HepG2 (cell line): Measurements from ENCODE around the gene SOX12. TPM values are rescaled to one million over a fixed set of nuclear protein-coding genes. Genes with fewer than 3 reads are reported as not detected.

ENCODE experiments used
- FOXC1 ChIP-seq: sonication (generic); formaldehyde crosslinking; IDR thresholded peaks from 2 replicates; pipeline ENCODE4 v1.8.0; 2022; ENCODE audit warnings: mild to moderate bottlenecking, missing genetic modification reagents, borderline replicate concordance
- HMGA1 ChIP-seq: sonication (generic); formaldehyde crosslinking; conservative IDR thresholded peaks from 2 replicates; pipeline ENCODE4 v1.4.0; 2020; ENCODE audit warnings: missing genetic modification reagents
- HNRNPH1 ChIP-seq: fragments of 200-400 bp; formaldehyde crosslinking; optimal IDR thresholded peaks from 2 replicates; pipeline ENCODE3; 2017; ENCODE audit warnings: mild to moderate bottlenecking, low read depth, low read length
- IRF2 ChIP-seq: IDR thresholded peaks from 2 replicates; pipeline ENCODE4 v1.6.1; 2018; ENCODE audit warnings: missing genetic modification reagents, missing compliant biosample characterization
- KDM3A ChIP-seq: IDR thresholded peaks from 2 replicates; pipeline ENCODE4 v1.6.1; 2018; ENCODE audit warnings: low read depth, missing compliant biosample characterization
- KLF6 ChIP-seq: IDR thresholded peaks from 2 replicates; pipeline ENCODE4 v1.8.0; 2016; ENCODE audit warnings: missing biosample characterization, missing genetic modification reagents
- NCOA1 ChIP-seq: sonication (generic); formaldehyde crosslinking; IDR thresholded peaks from 2 replicates; pipeline ENCODE4 v1.9.0; 2021; ENCODE audit warnings: missing genetic modification reagents
- NFE2L1 ChIP-seq: sonication (generic); formaldehyde crosslinking; IDR thresholded peaks from 2 replicates; pipeline ENCODE4 v1.4.0; 2020; ENCODE audit warnings: missing genetic modification reagents, mild to moderate bottlenecking, borderline replicate concordance
- NKX3-1 ChIP-seq: sonication (generic); formaldehyde crosslinking; IDR thresholded peaks from 2 replicates; pipeline ENCODE4 v1.5.0; 2020; ENCODE audit warnings: missing genetic modification reagents
- SMAD1 ChIP-seq: sonication (generic); formaldehyde crosslinking; IDR thresholded peaks from 2 replicates; pipeline ENCODE4 v1.4.0; 2020; ENCODE audit warnings: missing genetic modification reagents, low read depth, mild to moderate bottlenecking, borderline replicate concordance
- SYNCRIP ChIP-seq: fragments of 200-400 bp; formaldehyde crosslinking; IDR thresholded peaks from 2 replicates; pipeline ENCODE4 v1.6.1; 2018; ENCODE audit warnings: mild to moderate bottlenecking, low read depth, low read length; ENCODE audit not compliant: insufficient read depth
- ZFAT ChIP-seq: sonication (generic); formaldehyde crosslinking; conservative IDR thresholded peaks from 2 replicates; pipeline ENCODE4 v1.8.1; 2023; ENCODE audit warnings: missing genetic modification reagents, inconsistent platforms
- ZNF225 ChIP-seq: sonication (generic); formaldehyde crosslinking; IDR thresholded peaks from 2 replicates; pipeline ENCODE4 v1.4.0; 2020; ENCODE audit warnings: mild to moderate bottlenecking, missing genetic modification reagents
- ZNF547 ChIP-seq: sonication (generic); formaldehyde crosslinking; IDR thresholded peaks from 2 replicates; pipeline ENCODE4 v1.5.1; 2020; ENCODE audit warnings: mild to moderate bottlenecking, missing genetic modification reagents
- ZNF552 ChIP-seq: sonication (generic); formaldehyde crosslinking; IDR thresholded peaks from 2 replicates; pipeline ENCODE4 v1.9.0; 2022; ENCODE audit warnings: missing genetic modification reagents, mild to moderate bottlenecking, borderline replicate concordance
- ZNF713 ChIP-seq: sonication (generic); formaldehyde crosslinking; IDR thresholded peaks from 2 replicates; pipeline ENCODE4 v1.4.0; 2020; ENCODE audit warnings: mild to moderate bottlenecking, missing genetic modification reagents
- ZNF747 ChIP-seq: sonication (generic); formaldehyde crosslinking; IDR thresholded peaks from 2 replicates; pipeline ENCODE4 v1.8.1; 2023; ENCODE audit warnings: missing genetic modification reagents, mild to moderate bottlenecking, borderline replicate concordance
- polyA plus RNA-seq, 8 experiments: library from polyadenylated mRNA; depleted of rRNA in 3 of 8; stranded (reverse) in 7 of 8; unstranded in 1 of 8; fragments of >200 nt; fragmentation: Illumina TruSeq in 4 of 8; extraction: Trizol in 4 of 8; gene quantifications; 2 replicates each; pipeline versions ENCODE4 v1.2.1 to v1.2.3, GENCODE V29; 2011 to 2016; ENCODE audit warnings: low read depth in 4 of 8, missing spikeins in 1 of 8, mixed read lengths in 1 of 8; ENCODE audit not compliant: insufficient read depth in 1 of 8
- total RNA-seq, 5 experiments: library from RNA; depleted of rRNA; stranded (reverse); fragments of >200 nt; fragmentation: Illumina TruSeq; extraction: Trizol; gene quantifications; 2 replicates each; pipeline ENCODE4 v1.2.3, GENCODE V29; 2016; ENCODE audit warnings: low read depth in 1 of 5
- TF ChIP-seq, protein P1 (sequence below): sonication (generic); formaldehyde crosslinking; IDR thresholded peaks from 2 replicates; pipeline ENCODE4 v1.5.0; 2020; ENCODE audit warnings: mild to moderate bottlenecking, missing genetic modification reagents
- TF ChIP-seq, protein P2 (sequence below): sonication (generic); formaldehyde crosslinking; IDR thresholded peaks from 2 replicates; pipeline ENCODE4 v1.8.0; 2022; ENCODE audit warnings: low read depth, missing genetic modification reagents
- TF ChIP-seq, protein P3 (sequence below): sonication (generic); formaldehyde crosslinking; IDR thresholded peaks from 2 replicates; pipeline ENCODE4 v1.5.1; 2020; ENCODE audit warnings: mild to moderate bottlenecking, missing genetic modification reagents, moderate library complexity
- TF ChIP-seq, protein P4 (sequence below): IDR thresholded peaks from 2 replicates; pipeline ENCODE4 v1.6.1; 2016
- TF ChIP-seq, protein P5 (sequence below): sonication (generic); formaldehyde crosslinking; IDR thresholded peaks from 2 replicates; pipeline ENCODE4 v1.4.0; 2020; ENCODE audit warnings: mild to moderate bottlenecking, low read depth, missing genetic modification reagents

SOX12 gene
- total and polyA plus RNA-seq, 2 of the 13 experiments (the other 11 are each of a cell fraction or from before 2014, with no cell fraction given), result 10.0 to 18.7 TPM

DNA sequence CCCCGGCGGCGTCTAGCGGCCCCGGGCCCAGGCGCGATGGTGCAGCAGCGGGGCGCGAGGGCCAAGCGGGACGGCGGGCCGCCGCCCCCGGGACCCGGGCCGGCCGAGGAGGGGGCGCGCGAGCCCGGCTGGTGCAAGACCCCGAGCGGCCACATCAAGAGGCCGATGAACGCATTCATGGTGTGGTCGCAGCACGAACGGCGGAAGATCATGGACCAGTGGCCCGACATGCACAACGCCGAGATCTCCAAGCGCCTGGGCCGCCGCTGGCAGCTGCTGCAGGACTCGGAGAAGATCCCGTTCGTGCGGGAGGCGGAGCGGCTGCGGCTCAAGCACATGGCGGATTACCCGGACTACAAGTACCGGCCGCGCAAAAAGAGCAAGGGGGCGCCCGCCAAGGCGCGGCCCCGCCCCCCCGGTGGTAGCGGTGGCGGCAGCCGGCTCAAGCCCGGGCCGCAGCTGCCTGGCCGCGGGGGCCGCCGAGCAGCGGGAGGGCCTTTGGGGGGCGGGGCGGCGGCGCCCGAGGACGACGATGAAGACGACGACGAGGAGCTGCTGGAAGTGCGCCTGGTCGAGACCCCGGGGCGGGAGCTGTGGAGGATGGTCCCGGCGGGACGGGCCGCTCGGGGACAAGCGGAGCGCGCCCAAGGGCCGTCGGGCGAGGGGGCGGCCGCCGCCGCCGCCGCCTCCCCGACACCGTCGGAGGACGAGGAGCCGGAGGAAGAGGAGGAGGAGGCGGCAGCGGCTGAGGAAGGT, 715 bp downstream of the SOX12 start (continued):
- TF ChIP-seq, protein P1, sequence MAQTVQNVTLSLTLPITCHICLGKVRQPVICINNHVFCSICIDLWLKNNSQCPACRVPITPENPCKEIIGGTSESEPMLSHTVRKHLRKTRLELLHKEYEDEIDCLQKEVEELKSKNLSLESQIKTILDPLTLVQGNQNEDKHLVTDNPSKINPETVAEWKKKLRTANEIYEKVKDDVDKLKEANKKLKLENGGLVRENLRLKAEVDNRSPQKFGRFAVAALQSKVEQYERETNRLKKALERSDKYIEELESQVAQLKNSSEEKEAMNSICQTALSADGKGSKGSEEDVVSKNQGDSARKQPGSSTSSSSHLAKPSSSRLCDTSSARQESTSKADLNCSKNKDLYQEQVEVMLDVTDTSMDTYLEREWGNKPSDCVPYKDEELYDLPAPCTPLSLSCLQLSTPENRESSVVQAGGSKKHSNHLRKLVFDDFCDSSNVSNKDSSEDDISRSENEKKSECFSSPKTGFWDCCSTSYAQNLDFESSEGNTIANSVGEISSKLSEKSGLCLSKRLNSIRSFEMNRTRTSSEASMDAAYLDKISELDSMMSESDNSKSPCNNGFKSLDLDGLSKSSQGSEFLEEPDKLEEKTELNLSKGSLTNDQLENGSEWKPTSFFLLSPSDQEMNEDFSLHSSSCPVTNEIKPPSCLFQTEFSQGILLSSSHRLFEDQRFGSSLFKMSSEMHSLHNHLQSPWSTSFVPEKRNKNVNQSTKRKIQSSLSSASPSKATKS (CRISPR knock-in tag), result peak; percentile 34; the same call in 1 of the 2 replicates
- TF ChIP-seq NKX3-1 (CRISPR knock-in tag) (no peak), ZFAT (CRISPR knock-in tag) (no peak; the same call in 1 of the 2 replicates), ZNF547 (CRISPR knock-in tag) (no peak), ZNF225 (CRISPR knock-in tag) (no peak), IRF2 (peak; percentile 9), KDM3A (CRISPR knock-in tag) (no peak), KLF6 (CRISPR knock-in tag) (0 out of 2 replicates have a peak, but pooled peaks have one; percentile 6), ZNF552 (CRISPR knock-in tag) (0 out of 2 replicates have a peak, but pooled peaks have one; percentile 9), NFE2L1 (CRISPR knock-in tag) (no peak), ZNF713 (CRISPR knock-in tag) (no peak), SMAD1 (CRISPR knock-in tag) (no peak), HMGA1 (no peak), FOXC1 (CRISPR knock-in tag) (no peak), NCOA1 (CRISPR knock-in tag) (no peak), ZNF747 (no peak; the same call in 1 of the 2 replicates), SYNCRIP (no peak), HNRNPH1 (no peak)
- TF ChIP-seq, protein P2, sequence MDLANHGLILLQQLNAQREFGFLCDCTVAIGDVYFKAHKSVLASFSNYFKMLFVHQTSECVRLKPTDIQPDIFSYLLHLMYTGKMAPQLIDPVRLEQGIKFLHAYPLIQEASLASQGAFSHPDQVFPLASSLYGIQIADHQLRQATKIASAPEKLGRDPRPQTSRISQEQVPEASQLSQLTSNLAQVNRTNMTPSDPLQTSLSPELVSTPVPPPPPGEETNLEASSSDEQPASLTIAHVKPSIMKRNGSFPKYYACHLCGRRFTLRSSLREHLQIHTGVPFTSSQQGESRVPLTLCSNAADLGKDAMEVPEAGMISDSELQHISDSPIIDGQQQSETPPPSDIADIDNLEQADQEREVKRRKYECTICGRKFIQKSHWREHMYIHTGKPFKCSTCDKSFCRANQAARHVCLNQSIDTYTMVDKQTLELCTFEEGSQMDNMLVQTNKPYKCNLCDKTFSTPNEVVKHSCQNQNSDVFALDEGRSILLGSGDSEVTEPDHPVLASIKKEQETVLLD (CRISPR knock-in tag), result peak; percentile 5
- TF ChIP-seq, protein P3, sequence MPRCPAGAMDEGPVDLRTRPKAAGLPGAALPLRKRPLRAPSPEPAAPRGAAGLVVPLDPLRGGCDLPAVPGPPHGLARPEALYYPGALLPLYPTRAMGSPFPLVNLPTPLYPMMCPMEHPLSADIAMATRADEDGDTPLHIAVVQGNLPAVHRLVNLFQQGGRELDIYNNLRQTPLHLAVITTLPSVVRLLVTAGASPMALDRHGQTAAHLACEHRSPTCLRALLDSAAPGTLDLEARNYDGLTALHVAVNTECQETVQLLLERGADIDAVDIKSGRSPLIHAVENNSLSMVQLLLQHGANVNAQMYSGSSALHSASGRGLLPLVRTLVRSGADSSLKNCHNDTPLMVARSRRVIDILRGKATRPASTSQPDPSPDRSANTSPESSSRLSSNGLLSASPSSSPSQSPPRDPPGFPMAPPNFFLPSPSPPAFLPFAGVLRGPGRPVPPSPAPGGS (CRISPR knock-in tag), result peak; percentile 2
- TF ChIP-seq, protein P4, sequence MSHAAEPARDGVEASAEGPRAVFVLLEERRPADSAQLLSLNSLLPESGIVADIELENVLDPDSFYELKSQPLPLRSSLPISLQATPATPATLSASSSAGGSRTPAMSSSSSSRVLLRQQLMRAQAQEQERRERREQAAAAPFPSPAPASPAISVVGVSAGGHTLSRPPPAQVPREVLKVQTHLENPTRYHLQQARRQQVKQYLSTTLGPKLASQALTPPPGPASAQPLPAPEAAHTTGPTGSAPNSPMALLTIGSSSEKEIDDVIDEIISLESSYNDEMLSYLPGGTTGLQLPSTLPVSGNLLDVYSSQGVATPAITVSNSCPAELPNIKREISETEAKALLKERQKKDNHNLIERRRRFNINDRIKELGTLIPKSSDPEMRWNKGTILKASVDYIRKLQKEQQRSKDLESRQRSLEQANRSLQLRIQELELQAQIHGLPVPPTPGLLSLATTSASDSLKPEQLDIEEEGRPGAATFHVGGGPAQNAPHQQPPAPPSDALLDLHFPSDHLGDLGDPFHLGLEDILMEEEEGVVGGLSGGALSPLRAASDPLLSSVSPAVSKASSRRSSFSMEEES (CRISPR knock-in tag), result no peak
- TF ChIP-seq, protein P5, sequence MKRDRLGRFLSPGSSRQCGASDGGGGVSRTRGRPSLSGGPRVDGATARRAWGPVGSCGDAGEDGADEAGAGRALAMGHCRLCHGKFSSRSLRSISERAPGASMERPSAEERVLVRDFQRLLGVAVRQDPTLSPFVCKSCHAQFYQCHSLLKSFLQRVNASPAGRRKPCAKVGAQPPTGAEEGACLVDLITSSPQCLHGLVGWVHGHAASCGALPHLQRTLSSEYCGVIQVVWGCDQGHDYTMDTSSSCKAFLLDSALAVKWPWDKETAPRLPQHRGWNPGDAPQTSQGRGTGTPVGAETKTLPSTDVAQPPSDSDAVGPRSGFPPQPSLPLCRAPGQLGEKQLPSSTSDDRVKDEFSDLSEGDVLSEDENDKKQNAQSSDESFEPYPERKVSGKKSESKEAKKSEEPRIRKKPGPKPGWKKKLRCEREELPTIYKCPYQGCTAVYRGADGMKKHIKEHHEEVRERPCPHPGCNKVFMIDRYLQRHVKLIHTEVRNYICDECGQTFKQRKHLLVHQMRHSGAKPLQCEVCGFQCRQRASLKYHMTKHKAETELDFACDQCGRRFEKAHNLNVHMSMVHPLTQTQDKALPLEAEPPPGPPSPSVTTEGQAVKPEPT (CRISPR knock-in tag), result no peak
